Measurements from ENCODE around the gene ENPP3. TPM values are rescaled to one million over a fixed set of nuclear protein-coding genes. Genes with fewer than 3 reads are reported as not detected.
A peak's percentile ranks its signal among the peaks of the same experiment; 100 is the strongest.
"Not testable (repeated sequence)": the region's sequence is repeated elsewhere in the genome, so short reads cannot be mapped to it uniquely, and the experiment has no call there.

ENPP3 gene
- total RNA-seq, 1 experiment from 2014 or later, result 0.48 TPM

- DNase-seq (ENCODE audit: low read depth), result no peak
Measured at GRCh38 chr6:131685266-131685780, 48.2 kb downstream of the ENPP3 start.

- DNase-seq (ENCODE audit: low read depth), result peak; percentile 28
Measured at GRCh38 chr6:131687022-131687421, 49.9 kb downstream of the ENPP3 start.

GRCh38 chr6:131688286-131688685, 51.2 kb downstream of the ENPP3 start:
- no peak for DNase-seq (ENCODE audit: low read depth)

GRCh38 chr6:131692031-131692430, 54.9 kb downstream of the ENPP3 start:
- no peak for DNase-seq (ENCODE audit: low read depth)

- DNase-seq (ENCODE audit: low read depth), result no peak
Measured at GRCh38 chr6:131692589-131692988, 55.5 kb downstream of the ENPP3 start.

GRCh38 chr6:131693384-131693783, 56.3 kb downstream of the ENPP3 start:
- no peak for DNase-seq (ENCODE audit: low read depth)

GRCh38 chr6:131694832-131695426, 57.8 kb downstream of the ENPP3 start:
- DNase-seq (ENCODE audit: low read depth), result peak; percentile 75

GRCh38 chr6:131696956-131697355, 59.9 kb downstream of the ENPP3 start:
- DNase-seq (ENCODE audit: low read depth), result no peak

- DNase-seq (ENCODE audit: low read depth), result not testable (repeated sequence)
Measured at GRCh38 chr6:131700851-131701250, 63.7 kb downstream of the ENPP3 start.

GRCh38 chr6:131703905-131704304, 66.8 kb downstream of the ENPP3 start:
- DNase-seq (ENCODE audit: low read depth), result not testable (repeated sequence)

- DNase-seq (ENCODE audit: low read depth), result not testable (repeated sequence)
Measured at GRCh38 chr6:131710917-131711316, 73.8 kb downstream of the ENPP3 start, which contains the start of gene CTAGE9. TSS of gene CTAGE9 (minus strand) at chr6:131711017. CDS start at chr6:131711017, 0 bp downstream.

- not testable (repeated sequence) for DNase-seq (ENCODE audit: low read depth)
Measured at GRCh38 chr6:131715567-131715966, 78.5 kb downstream of the ENPP3 start.

GRCh38 chr6:131717836-131718542, 80.9 kb downstream of the ENPP3 start:
- no peak for DNase-seq (ENCODE audit: low read depth)

- no peak for DNase-seq (ENCODE audit: low read depth)
Measured at GRCh38 chr6:131721161-131721560, 84.1 kb downstream of the ENPP3 start.

- DNase-seq (ENCODE audit: low read depth), result peak; percentile 8
Measured at GRCh38 chr6:131724114-131724513, 87.0 kb downstream of the ENPP3 start.

GRCh38 chr6:131727467-131727866, 90.4 kb downstream of the ENPP3 start:
- DNase-seq (ENCODE audit: low read depth), result no peak

GRCh38 chr6:131727868-131728267, 90.8 kb downstream of the ENPP3 start:
- no peak for DNase-seq (ENCODE audit: low read depth)

GRCh38 chr6:131728296-131728939, 91.3 kb downstream of the ENPP3 start:
- peak; percentile 28 for DNase-seq (ENCODE audit: low read depth)

- DNase-seq (ENCODE audit: low read depth), result no peak
Measured at GRCh38 chr6:131729550-131729949, 92.4 kb downstream of the ENPP3 start.

GRCh38 chr6:131730264-131730663, 93.2 kb downstream of the ENPP3 start:
- DNase-seq (ENCODE audit: low read depth), result no peak

GRCh38 chr6:131731224-131731623, 94.1 kb downstream of the ENPP3 start:
- DNase-seq (ENCODE audit: low read depth), result no peak

GRCh38 chr6:131733376-131734016, 96.4 kb downstream of the ENPP3 start:
- peak; percentile 25 for DNase-seq (ENCODE audit: low read depth)

Measured in RPMI7951 (cell line).